Stimulated activated memory B cell treated with anti-CD40 and anti-IgM and Interleukin-4, amounts not matched to agents 10 μg/mL and 1 μg/mL and 100 μg/mL, for 72 hours (primary cell): Measurements from ENCODE around the gene CDK15.

Experiments used
- ATAC-seq: fragments of 150-1000 bp; cut with Tn5 transposase; 2 replicates; pipeline ENCODE4 v1.10.0; 2021
- H3K27ac Mint-ChIP-seq: one replicate; pipeline ENCODE4 v1.8.0; 2022; ENCODE audit warnings: mild to moderate bottlenecking, mixed read lengths
- H3K27me3 Mint-ChIP-seq: one replicate; pipeline ENCODE4 v1.8.0; 2022; ENCODE audit warnings: mixed read lengths
- H3K36me3 Mint-ChIP-seq: one replicate; pipeline ENCODE4 v1.8.0; 2022; ENCODE audit warnings: mixed read lengths
- H3K4me1 Mint-ChIP-seq: one replicate; pipeline ENCODE4 v1.8.0; 2022; ENCODE audit warnings: mixed read lengths
- H3K4me3 Mint-ChIP-seq: one replicate; pipeline ENCODE4 v1.8.0; 2022; ENCODE audit warnings: mild to moderate bottlenecking, moderate library complexity, mixed read lengths
- H3K9me3 Mint-ChIP-seq: one replicate; pipeline ENCODE4 v1.8.0; 2022; ENCODE audit warnings: mixed read lengths

Gene CDK15

GRCh38 chr2:201780674-201781493 lies 25.5 kb upstream of the CDK15 start, which contains the start of gene ALS2:
TSS of gene ALS2 (minus strand) at chr2:201780933. CDS start at chr2:201768885, 12,048 bp downstream.
- Mint-ChIP-seq H3K27ac (peak within 1 kb of the TSS; percentile 90), H3K36me3 (no peaks in the 10 kb centered on the region), H3K27me3 (peaks cover 7% of the 10 kb centered on the region), H3K4me1 (peaks cover 13% of the 10 kb centered on the region), H3K4me3 (peak within 1 kb of the TSS; percentile 94), H3K9me3 (no peaks in the 10 kb centered on the region)
- ATAC-seq = peak; percentile 98

DNA sequence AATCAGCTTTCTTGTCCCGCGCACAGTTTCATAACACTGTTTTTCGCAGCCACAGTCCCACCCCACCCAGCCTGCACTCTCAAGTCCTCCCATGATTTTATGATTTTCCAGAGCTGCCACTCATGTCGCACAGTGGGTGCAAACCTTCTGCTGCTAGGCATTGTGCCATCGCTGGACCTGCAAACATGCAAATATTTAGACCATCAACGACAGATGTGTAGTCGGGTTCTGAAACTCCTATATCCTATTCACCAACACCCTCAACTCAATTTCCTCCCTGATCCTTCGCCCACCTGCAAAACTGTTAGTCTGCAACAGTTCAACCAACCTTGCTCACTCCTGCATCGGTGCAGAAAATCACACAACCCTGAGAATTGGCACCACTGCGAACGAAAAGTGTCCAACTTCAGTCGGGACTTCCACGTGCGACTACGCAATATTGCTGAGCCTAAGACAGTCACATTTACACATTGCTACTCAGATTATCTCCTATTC lies 24.7 kb upstream of the CDK15 start:
- peaks cover 13% of the 10 kb centered on the region for H3K4me1 Mint-ChIP-seq
- ATAC-seq = peak; percentile 1
- peak overlapping the region; percentile 90 for H3K27ac Mint-ChIP-seq
- H3K36me3 Mint-ChIP-seq = no peaks in the 10 kb centered on the region
- H3K4me3 Mint-ChIP-seq = peak overlapping the region; percentile 94
- H3K27me3 Mint-ChIP-seq = peaks cover 7% of the 10 kb centered on the region
- no peaks in the 10 kb centered on the region for H3K9me3 Mint-ChIP-seq

DNA sequence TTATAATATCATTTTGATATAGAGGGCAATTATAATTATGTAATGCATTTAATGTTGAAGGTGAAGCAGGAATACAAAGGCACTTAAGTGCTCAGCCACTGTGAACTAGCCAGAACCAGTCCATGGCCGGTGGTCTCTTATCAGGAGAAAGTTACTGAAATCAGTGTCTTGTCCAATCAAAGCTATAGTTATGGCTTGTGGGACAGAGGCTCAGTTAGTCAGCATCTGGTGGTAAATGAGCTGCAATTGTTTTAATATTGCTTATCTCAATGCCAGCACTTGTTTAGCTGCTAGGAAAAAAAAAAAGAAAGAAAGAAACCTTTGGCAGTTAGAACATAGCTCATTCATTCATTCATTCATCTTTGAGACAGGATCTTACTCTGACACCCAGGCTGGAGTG lies 21.8 kb upstream of the CDK15 start:
- H3K27ac Mint-ChIP-seq = no peak overlapping the region
- H3K9me3 Mint-ChIP-seq = no peaks in the 10 kb centered on the region

GRCh38 chr2:201785135-201785534 lies 21.2 kb upstream of the CDK15 start:
- Mint-ChIP-seq H3K27ac (no peak overlapping the region), H3K4me1 (peaks cover 8% of the 10 kb centered on the region), H3K36me3 (no peaks in the 10 kb centered on the region), H3K4me3 (no peak overlapping the region), H3K27me3 (peaks cover 17% of the 10 kb centered on the region), H3K9me3 (no peaks in the 10 kb centered on the region)
- no peak for ATAC-seq

More for the DNA sequence above, 21.8 kb upstream of the CDK15 start:
- no peak for ATAC-seq
- H3K4me1 Mint-ChIP-seq = peaks cover 13% of the 10 kb centered on the region
- H3K4me3 Mint-ChIP-seq = no peak overlapping the region
- H3K27me3 Mint-ChIP-seq = peaks cover 17% of the 10 kb centered on the region
- H3K36me3 Mint-ChIP-seq = no peaks in the 10 kb centered on the region

DNA sequence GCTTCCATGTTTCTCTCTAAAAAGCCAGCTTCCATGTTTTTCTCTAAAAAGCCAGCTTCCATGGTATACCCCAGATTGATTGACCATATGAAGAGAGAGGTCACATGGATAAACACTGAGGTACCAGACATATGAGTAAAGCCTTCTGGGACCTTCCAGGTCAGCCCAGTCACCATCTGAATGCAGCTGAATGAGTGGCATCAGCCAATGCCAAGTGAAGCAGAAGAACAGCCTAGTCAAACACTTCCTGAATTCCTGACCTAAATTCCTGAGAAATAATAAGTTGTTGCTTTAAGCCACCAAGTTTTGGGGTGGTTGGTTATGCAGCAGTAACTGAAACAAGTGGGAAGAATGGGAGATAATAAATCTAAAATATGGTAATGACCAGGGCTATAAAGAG lies 19.9 kb upstream of the CDK15 start:
- Mint-ChIP-seq H3K27me3 (peaks cover 17% of the 10 kb centered on the region), H3K4me3 (no peak overlapping the region), H3K9me3 (no peaks in the 10 kb centered on the region), H3K4me1 (peaks cover 5% of the 10 kb centered on the region), H3K36me3 (no peaks in the 10 kb centered on the region), H3K27ac (no peak overlapping the region)
- ATAC-seq = no peak

- peaks cover 26% of the 10 kb centered on the region for H3K27me3 Mint-ChIP-seq
- no peak overlapping the region for H3K4me3 Mint-ChIP-seq
- no peaks in the 10 kb centered on the region for H3K9me3 Mint-ChIP-seq
- H3K4me1 Mint-ChIP-seq = no peaks in the 10 kb centered on the region
- H3K27ac Mint-ChIP-seq = no peak overlapping the region
- ATAC-seq = no peak
- H3K36me3 Mint-ChIP-seq = no peaks in the 10 kb centered on the region
Observed at GRCh38 chr2:201788371-201788770, 18.0 kb upstream of the CDK15 start.

DNA sequence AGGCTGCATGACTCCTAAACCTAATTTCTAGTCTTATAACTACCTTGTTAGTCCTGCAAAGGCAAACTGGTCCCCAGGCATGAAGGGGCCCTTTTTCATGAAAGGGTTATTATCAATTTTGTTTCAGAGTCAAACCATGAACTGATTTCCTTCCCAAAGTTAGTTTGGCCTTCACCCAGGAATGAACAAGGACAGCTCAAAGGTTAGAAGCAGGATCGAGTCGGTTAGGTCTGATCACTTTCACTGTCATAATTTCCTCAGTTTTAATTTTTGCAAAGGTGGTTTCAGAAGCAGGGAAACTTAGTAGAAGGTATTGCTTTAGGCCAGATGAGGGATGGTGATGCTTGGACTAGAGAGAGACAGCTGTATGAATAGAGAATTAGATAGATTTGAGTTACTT lies 16.9 kb upstream of the CDK15 start:
- Mint-ChIP-seq H3K27ac (no peak overlapping the region), H3K36me3 (no peaks in the 10 kb centered on the region), H3K9me3 (no peaks in the 10 kb centered on the region), H3K4me3 (no peak overlapping the region), H3K4me1 (no peaks in the 10 kb centered on the region), H3K27me3 (peaks cover 26% of the 10 kb centered on the region)
- ATAC-seq = no peak

GRCh38 chr2:201790291-201790690 lies 16.0 kb upstream of the CDK15 start:
- peaks cover 29% of the 10 kb centered on the region for H3K27me3 Mint-ChIP-seq
- no peaks in the 10 kb centered on the region for H3K4me1 Mint-ChIP-seq
- H3K27ac Mint-ChIP-seq = no peak overlapping the region
- no peak for ATAC-seq
- H3K9me3 Mint-ChIP-seq = no peaks in the 10 kb centered on the region
- no peaks in the 10 kb centered on the region for H3K36me3 Mint-ChIP-seq
- H3K4me3 Mint-ChIP-seq = no peak overlapping the region

GRCh38 chr2:201790989-201791388 lies 15.3 kb upstream of the CDK15 start:
- Mint-ChIP-seq H3K4me1 (no peaks in the 10 kb centered on the region), H3K36me3 (no peaks in the 10 kb centered on the region), H3K27me3 (peaks cover 36% of the 10 kb centered on the region), H3K27ac (no peak overlapping the region), H3K9me3 (no peaks in the 10 kb centered on the region), H3K4me3 (no peak overlapping the region)
- no peak for ATAC-seq

- peaks cover 28% of the 10 kb centered on the region for H3K27me3 Mint-ChIP-seq
- H3K27ac Mint-ChIP-seq = no peak overlapping the region
- no peaks in the 10 kb centered on the region for H3K9me3 Mint-ChIP-seq
- no peaks in the 10 kb centered on the region for H3K36me3 Mint-ChIP-seq
- H3K4me3 Mint-ChIP-seq = no peak overlapping the region
- no peaks in the 10 kb centered on the region for H3K4me1 Mint-ChIP-seq
- ATAC-seq = no peak
Observed at GRCh38 chr2:201793631-201794030, 12.7 kb upstream of the CDK15 start.

GRCh38 chr2:201794294-201794693 lies 12.0 kb upstream of the CDK15 start:
- Mint-ChIP-seq H3K4me1 (no peaks in the 10 kb centered on the region), H3K36me3 (no peaks in the 10 kb centered on the region), H3K27me3 (peaks cover 28% of the 10 kb centered on the region), H3K9me3 (no peaks in the 10 kb centered on the region), H3K27ac (no peak overlapping the region), H3K4me3 (no peak overlapping the region)
- ATAC-seq = no peak

DNA sequence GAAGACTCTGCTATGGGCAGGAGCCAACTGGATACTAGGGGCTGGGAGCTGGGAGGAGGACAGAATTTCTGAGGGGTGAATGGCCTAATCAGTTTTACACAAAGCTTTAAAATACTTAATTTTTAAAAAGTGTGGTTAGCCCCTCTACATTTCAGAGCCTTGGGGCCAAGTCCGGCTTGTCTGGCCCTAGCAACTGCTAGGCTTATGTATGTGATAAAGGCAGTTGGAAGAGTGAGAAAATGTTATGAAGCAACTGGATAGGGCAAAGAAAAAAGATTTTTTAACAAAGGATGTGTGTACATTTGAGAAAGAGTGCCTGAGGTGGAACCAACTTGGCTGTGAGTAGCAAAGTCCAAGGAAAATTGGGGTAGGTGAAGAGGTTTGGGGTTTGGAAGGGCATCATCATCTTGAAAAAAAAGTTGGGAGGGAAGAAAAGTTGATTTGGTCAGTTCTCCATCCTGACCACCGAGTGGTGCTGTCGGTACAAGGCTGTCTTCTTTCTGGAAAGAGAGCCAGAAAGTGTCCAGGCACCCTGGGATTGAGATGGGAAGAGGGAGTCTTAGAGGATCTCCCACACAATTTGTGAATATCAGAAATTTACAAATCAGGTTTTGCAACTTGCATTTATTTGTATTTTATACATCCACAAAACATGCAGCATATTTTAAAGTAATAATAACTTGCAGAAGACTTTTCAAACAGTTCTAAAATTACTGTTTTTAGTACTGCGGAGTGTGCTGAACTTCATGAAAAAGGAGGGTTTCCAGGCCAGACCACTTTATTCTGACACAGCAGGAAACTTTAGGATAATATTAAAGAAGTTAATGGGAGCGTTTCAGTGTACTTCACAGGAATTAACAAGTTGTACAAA lies 10.5 kb upstream of the CDK15 start:
- ATAC-seq = no peak
- no peaks in the 10 kb centered on the region for H3K36me3 Mint-ChIP-seq
- H3K4me3 Mint-ChIP-seq = no peak overlapping the region
- no peaks in the 10 kb centered on the region for H3K9me3 Mint-ChIP-seq
- no peaks in the 10 kb centered on the region for H3K4me1 Mint-ChIP-seq
- no peak overlapping the region for H3K27ac Mint-ChIP-seq
- peaks cover 34% of the 10 kb centered on the region for H3K27me3 Mint-ChIP-seq

DNA sequence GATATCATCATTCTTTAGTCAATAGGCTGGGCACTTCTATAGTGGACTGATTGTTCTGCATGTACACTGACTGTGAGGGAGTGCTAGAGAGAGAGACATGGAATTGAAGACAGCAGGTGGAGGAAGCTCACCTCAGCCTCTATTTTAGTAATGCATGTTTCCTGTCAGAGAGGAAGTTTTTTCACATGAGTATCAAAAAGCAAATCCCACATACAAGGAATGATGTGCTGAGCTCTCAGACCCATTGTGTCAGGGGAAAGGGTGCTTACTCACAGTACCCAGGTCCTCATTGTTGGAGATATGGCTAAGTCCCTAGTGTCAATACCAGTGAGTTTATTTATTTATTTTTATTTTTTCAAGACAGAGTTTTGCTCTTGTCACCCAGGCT lies 9.9 kb upstream of the CDK15 start:
- no peaks in the 10 kb centered on the region for H3K9me3 Mint-ChIP-seq
- no peak overlapping the region for H3K27ac Mint-ChIP-seq
- H3K4me1 Mint-ChIP-seq = no peaks in the 10 kb centered on the region
- ATAC-seq = no peak
- H3K36me3 Mint-ChIP-seq = no peaks in the 10 kb centered on the region
- no peak overlapping the region for H3K4me3 Mint-ChIP-seq
- peaks cover 40% of the 10 kb centered on the region for H3K27me3 Mint-ChIP-seq

- H3K9me3 Mint-ChIP-seq = no peaks in the 10 kb centered on the region
- ATAC-seq = no peak
- H3K4me3 Mint-ChIP-seq = no peak overlapping the region
- H3K27me3 Mint-ChIP-seq = peaks cover 36% of the 10 kb centered on the region
- no peaks in the 10 kb centered on the region for H3K4me1 Mint-ChIP-seq
- no peak overlapping the region for H3K27ac Mint-ChIP-seq
- H3K36me3 Mint-ChIP-seq = no peaks in the 10 kb centered on the region
Observed at GRCh38 chr2:201797175-201797840, 9.0 kb upstream of the CDK15 start.

DNA sequence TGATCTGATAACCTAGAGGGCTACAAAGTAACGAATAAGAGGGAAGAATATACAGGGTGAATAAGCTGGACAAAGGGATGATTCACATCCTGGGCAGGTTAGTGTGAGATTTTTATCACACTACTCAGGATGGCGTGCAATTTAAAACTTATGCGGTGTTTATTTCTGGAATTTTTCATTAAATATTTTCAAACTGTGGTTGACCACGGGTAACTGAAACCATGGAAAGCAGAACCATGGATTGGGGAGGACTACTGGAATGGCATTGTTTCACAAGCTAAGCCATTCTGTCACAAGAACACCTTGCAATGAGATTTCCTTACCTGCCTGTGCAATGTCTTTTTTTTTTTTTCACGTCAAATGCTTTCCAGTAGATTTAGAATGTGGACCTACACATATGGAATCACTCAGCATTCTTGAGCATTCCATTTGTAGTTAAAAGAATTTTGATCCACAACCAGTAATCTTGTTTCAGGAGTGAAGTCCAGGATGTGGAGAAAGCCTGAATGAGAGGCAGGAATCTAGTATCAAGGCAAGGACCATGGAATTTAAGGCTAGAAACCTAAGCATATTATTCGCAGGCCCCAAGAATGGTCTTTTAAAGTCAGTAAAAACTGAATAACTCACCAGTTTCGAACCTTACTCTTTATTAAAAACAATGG lies 8.0 kb upstream of the CDK15 start:
- Mint-ChIP-seq H3K36me3 (no peaks in the 10 kb centered on the region), H3K4me1 (no peaks in the 10 kb centered on the region), H3K9me3 (no peaks in the 10 kb centered on the region), H3K27ac (no peak overlapping the region), H3K4me3 (no peak overlapping the region), H3K27me3 (peaks cover 38% of the 10 kb centered on the region)
- ATAC-seq = no peak
